Retina (tissue), 1 donor: ENCODE results near the gene ZNF618.

Experiments used
- DNase-seq: peaks from one replicate; pipeline ENCODE4 v3.0.0-alpha.2; 2016

The ZNF618 gene

DNA sequence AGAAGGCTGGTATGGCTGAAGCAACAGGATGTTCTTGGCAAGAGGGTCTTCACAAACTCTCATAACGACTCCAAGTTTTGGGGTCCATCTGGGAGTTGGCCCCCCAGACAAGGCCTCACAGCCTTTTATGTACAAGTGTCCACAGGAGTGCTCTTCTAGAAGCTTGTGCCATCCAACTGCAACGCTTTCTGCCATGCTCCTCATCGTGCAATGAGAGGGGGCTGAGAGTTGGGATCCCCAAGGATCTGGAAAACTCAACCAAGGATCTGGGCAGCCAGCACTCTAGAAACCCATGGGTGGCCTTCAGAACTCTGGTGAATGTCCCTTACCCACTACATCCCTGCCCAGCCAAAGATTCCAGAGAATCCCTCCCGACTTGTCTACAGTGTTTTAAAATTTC lies 210.5 kb downstream of the ZNF618 start:
- DNase-seq = no peak

DNA sequence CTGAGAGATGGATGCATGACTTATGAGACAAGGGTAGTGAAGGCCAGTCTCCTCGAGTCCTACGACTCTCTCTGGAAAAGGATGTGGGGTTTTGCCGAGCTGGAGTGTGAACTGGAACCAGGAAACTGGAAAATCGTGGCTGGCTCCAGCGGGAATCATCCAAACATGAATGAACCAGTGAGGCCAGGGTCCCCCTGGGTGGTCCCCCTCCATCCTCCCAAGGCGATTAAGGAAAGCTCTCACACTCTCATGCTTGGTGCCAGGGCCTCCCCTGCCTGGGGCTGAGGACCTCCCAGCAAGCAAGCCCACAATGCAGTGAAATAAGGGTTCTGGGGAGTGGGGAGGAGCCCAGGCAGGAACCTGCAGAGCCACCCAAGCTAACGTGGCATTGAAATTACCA lies 211.6 kb downstream of the ZNF618 start:
- DNase-seq = no peak

DNA sequence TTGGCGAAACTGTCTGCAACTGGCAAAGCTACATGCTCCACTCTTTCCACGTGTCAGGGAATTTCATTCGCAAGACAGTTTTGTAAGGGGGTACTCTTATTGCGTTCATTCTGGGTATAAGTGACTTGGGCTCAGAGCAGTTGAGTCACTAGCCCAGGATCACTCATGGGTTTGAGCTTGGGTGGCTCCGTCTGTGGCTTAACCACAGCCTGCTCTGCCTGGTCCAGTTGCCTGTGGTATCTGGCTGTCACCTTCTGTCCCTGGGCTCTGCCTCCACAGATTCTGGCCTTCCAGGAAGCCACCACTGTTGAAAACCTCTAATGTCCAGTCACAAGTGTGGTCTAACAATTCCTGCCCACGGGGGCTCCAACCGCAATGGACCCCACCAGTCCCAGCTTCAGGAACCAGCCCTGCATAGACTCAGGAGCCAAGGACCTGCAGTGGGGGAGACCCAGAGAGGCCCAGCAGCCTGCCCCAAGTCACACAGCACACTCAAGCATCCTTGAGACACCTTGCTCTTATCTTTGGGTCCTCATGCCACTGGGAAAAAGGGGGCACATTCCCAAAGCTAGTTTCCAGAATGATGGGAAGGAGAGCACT lies 212.6 kb downstream of the ZNF618 start:
- DNase-seq = no peak

DNA sequence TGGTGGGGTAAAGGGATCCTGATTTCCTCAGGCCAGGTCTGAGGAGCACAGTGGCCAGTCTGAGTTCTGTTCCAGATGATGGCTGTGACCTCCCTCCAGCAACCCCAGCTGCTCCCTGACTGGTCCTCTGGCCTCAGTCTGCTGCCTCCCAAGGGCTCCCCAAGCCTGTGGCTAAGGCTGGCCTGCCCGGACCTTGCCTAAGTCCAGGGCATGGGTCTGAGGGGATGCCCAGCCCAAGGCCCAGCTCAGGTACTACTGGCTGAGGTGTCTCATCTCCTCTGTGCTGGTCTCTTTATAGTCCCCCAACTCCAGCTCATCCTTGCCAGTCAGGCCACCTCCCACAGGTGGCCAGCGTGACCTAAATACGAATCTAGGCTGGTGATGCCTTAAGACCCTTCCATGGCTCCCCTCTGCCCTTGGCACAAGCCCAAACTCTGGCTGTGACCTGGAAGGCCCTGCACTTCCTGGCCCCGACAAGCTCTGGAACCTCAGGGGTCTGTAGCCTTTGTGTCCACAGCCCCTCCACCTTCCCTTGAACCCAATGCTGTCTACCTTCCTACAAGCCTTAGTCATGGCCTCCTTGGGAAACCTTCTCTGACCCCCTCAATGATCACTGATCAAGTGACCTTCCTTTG lies 213.2 kb downstream of the ZNF618 start:
- DNase-seq = no peak

DNA sequence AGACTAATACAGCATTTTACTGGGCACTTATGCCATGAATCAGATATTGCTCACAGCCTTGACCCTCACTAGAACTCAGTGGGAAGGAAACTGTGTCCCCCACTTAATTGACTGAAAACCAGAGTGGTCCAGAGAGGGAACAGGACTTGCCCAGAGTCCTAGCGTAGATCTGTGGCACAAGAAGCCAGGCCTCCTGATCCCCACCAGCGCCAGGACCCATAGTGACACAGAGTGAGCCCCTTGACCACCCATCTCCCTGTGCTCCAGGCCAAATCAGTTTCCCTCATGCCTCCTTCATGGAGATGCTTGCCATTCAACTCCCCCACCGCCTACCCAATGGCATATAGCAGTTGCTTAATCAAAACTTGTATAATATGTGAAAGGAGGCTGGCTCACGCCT lies 214.7 kb downstream of the ZNF618 start:
- no peak for DNase-seq

DNA sequence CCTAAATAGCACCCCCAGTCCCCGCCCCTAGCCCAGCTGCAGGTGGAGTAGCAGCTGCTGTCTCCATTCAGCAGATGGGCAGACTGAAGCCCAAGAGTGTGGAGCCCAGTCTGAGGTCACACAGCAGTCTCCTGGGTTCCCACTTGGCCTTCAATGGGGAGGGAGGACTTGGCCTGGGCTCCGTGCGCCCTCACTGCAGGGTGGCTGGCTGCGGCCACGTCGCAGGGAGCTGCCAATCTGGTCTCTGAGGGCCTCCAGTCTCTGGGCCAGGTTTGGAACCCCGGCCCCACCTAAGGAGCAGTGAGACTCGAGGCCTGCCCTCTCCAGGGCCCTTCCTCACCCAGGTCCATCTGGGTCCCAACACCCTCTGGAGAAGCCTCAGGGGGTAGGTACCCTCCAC lies 215.6 kb downstream of the ZNF618 start:
- no peak for DNase-seq

DNA sequence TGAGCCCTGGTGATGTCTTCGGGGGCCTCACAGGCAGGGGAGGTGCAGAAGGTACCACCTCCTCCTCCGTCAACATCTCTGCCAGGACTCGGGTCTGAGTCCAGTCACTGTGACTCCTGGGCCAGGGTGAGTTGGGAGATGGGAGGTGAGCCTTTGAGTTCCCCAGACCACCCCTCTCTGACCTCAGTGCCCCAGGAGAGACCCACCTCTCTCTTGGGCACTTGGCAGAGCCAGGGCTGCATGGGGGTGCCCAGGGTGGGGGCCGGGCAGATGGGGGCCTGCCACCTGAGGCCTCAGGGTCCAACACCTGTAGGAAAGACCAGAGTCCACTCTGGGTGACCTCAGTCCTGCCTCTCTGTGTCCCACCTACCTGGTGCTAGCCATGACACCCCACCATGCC lies 216.2 kb downstream of the ZNF618 start:
- no peak for DNase-seq

DNA sequence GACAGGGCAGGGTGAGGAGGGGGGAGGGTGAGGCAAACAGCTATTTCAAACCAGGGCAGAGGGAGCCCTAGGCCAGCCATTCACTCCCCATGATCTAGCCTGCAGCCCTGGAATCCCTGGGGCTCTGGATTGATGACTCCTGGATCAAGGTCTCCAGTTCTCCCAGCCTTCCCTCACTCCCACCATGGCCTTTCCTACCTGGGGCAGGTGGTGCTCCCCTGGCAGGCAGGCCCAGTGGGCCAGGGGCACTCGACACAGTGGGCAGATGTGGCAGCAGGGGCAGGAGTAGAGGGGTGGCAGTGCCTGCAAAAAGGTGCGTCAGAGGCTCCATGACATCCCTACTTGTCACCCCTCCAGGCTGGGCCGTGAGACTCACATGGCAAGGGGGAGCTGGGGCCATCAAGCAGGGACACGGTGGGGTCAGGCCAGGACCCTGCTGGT lies 216.9 kb downstream of the ZNF618 start:
- no peak for DNase-seq

DNA sequence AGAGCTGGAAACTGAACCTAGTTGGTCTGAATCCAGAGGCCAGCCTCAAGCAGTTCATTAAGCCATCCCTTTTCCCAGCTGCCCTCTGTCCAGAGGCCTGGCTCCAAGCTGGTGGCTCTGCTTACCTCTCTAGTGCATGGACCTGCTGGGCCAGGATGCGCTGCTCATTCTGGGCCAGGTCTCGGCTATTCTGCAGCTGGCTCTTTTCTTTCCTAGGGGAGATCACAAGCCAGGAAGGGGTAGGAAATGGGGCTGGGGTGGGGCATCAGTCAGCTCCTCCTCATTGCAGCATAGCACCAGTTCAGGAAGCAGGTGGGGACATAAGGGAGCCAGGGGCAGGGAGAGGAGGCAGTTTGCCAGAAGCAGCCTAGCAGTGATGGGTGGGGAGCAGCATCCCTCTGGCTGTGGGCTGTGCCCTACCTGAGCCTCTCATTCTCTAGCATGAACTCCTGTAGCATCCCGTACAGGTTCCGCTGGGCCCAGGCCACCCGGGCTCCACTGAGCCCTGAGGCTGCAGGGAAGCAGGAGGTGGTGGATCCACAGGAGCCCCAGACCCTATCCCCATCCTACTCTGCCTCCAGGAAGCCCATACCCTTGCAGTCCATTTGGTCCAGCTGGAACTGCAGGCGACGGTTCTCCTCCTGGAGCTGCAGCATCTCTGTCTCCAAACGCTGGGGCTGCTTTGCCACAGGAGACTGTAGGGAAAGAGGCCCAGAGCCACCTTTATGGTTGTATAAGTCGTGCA lies 217.8 kb downstream of the ZNF618 start:
- no peak for DNase-seq

DNA sequence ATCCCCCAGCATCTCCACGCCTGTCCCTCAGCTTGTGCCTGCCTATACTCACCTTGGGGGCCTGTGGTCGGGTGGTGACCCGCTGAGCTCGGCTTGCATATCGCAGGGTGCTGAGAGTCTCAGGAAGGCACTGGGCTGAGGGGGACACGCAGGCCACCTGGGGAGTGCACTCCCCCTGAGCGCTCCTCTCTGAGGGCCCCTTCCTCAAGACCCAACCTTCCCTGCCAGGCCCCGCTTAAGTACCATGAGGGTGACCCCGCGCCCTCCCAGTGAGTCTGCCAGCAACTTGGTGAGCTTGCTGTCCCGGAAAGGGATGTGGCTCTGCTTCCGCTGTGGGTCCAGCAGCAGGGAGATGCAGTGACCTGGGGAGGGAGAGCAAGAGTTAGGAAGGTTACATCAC lies 218.9 kb downstream of the ZNF618 start:
- no peak for DNase-seq

DNA sequence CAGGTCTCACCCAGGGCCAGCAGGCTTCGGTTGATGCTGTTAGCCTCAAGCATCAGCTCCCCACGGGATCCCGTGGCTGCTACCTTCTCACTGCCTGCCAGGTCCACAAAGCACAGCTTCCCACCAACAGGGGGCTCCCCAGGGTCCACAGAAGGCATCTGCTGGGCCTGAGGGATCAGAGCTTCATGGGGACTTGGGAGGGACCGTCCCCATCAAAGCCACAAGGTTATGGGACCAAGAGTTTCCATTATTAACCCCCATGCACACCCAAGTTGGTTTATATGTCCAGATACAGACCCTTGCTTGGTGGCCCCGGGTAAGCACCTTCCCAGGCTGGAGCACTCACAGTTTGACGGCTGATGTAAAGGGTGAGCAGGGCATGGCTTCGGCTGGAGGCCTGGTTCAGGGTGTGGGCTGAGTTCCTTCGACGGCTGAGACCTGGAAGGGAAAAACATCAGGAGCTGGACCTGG lies 220.0 kb downstream of the ZNF618 start:
- no peak for DNase-seq

DNA sequence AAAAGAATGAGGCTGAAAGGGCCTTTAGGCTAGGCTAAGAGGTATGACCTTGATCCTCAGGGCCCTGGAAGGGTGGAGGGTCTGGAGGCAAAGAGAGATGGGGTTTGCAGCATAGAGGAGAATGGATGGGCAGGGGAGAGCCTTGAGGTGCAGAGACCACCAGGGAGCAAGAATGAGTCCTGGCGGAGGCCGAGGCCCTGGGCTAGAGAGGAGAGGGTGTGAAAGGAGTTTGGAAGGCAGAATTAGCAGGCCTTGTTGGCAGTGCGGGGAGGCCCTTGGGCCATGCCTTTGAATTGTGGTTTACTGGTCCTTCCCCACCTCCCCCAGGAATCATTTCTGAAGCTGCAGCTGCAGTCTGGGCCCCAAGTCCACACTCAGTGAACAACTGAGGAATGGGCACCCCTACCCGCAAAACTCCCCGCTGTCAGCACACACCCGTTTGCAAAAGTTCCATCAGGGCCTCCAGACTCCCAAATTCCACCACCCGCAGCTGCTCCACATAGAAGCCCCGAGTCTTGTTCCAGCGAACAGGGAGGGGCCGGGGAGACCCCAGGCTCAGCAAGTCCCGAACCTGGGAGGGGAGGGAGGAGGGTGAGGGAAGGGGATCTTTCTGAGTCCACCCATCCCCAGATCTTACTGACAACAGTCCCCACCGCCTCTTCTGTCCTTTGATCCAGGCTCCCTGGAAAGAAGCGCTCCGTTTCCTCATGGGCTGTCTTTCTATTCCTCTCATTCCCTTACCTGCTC lies 220.9 kb downstream of the ZNF618 start:
- DNase-seq = no peak

DNA sequence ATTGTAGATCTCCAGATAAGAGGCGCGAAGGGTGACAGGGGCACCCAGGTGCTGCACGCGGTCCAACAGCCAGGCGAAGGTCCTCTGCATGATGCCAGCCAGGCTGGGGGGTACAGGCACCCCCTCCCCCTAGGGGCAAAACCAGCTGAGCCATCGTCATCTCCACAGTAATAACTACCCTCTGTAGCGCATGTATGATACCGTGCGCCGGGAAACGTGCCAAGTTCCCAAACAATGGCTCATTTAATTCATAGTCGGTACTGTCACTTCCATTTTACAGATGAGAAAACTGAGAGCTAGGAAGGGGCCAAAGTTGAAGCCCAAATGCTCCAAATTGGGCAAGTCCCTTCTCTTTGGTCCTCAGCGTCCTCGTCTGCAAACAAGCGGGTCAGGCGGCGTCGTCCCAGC lies 221.5 kb downstream of the ZNF618 start:
- no peak for DNase-seq

DNA sequence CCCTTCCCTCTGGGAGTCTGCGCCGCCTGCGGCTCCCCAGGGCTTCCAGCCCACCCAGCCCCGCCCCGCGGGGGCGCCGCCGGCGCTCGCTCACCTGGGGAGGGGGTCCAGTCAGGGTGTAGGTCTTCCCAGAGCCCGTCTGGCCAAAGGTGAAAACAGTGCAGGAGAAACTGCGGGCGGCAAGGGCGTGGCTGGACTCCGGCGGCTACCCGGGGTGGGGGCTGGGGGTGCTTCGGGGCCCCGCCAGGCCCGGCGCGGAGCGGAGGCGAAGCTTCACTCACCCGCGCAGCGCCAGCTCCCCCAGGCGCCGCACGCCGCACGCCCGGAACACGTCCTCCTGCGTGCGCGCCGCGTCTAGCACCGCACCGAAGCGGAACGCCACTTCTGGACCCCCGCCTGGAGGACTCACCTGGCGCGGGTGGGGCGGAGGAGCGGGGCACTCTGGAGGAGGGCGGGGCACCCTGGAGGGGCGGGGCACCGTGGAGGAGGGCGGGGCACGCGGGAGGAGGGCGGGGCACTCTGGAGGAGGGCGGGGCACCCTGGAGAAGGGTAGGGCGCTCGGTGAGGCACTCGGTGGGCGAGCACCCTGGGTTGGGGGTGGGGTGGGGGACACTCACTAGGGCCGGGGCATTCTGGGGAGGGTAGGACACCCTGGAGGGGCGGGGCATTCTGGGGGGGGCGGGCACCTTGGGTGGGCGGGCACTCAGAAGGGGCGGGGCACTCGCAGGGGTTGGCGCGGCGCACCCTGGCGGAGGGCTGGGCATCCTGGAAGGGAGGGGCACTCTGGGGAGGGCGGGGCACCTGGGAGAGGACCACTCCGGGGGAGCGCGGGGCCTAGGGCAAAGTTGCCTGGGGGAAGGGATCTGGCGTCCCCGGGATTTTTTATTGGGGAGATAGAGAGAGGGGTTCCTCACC lies 222.2 kb downstream of the ZNF618 start:
- DNase-seq = peak; percentile 53

DNA sequence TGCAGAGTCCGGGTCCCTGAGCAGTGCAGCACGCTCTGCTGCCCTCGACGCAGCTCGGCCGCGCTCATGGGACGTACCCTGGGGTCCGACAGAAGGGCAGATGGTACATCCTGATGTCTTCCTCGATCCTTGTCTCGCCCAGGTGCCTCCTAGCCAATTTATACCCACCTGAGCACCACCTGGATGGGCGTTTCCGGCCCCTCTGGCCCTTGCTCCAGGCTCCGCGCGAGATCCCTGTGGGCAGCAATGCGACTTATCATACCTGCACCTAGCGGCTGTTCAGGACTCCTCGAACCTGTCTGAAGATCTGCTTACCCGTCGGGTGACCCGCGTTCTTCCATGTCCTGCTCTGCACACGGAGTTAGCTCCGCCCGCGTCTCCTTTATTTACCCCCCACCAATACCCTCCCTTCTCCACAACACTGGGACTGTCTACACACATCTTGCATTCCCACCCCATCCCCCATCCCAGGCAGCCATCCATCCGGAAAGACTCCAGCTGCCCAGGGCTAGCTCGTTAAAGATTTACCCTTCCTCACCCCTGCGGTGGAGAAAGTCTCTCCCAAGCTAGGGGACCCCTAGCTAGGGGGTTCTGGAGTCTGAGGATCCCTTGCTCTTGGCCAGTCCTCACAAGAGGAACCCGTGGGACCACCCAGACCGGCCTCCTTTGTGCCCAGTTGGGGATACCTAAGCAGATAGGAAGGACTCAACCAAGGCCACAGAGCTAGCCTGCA lies 223.0 kb downstream of the ZNF618 start, which contains the start of gene KIF12:
TSS of gene KIF12 (minus strand) at position 357 of the 733 bp plus-strand sequence. CDS start at position 341, 16 bp downstream.
- peak; percentile 90 for DNase-seq

DNA sequence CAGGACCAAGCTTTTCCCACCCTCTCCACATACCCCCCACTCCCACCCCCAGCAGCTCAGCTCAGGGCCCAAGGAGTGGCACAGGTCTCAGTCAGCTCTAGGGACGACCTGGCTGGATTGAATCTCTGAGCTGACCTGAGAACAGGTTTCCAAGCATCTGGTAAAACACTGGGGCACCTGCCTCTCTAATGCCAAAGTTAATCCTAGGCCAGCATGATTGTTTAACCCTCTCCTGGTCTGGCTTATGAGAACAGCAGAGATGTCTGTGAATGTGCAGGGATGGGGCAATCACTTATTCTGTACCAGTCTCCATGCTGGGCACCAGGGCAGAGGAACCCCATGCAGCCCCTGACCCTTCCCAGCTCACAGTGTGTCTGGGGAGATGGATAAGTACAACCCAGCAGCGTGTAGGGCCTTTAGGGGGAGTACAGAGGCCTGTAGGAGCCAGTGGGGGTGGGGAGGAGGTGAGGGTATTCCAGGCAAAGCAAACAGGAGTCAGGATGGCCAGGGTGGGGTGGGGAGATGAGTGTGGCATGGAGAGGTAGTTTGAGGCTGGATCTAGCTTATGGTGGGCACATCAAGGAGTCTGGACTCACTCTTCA lies 223.7 kb downstream of the ZNF618 start:
- no peak for DNase-seq

DNA sequence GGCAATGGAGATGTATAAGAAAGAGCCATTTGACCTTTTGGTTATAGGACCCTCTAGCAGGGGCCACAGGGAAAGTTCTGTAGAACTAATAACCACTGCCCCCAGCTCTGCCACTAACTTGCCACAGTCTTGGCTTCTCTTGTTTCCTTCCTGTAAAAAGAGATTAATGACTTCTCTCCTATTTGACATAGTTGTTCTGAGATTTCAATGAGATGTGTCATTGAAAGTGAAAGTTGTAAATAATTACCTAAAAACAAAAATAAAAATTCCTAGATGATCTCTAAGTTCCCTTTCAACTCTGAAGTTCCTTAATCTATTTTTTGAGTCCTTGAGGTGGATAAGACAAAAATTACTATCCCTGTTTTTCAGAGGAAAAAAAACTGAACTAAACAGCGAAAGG lies 224.4 kb downstream of the ZNF618 start:
- DNase-seq = no peak

DNA sequence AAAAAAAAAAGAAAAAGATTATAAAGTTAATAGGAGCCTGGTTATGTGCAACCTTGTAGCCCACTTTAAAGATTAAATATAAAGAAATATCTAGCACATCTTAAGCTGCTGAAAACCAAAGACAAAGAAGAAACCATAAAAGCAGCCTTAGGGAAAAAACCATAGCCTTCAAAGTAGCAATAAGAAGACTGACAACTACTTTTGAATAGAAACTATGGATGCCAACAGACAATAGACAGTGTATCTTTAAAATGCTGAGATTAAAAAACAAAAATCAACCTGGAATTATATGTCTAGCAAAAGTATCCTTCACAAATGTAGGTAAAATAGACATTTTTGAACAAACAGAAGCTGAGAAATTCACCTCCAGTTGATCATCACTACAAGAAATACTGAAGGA lies 226.4 kb downstream of the ZNF618 start:
- no peak for DNase-seq

DNA sequence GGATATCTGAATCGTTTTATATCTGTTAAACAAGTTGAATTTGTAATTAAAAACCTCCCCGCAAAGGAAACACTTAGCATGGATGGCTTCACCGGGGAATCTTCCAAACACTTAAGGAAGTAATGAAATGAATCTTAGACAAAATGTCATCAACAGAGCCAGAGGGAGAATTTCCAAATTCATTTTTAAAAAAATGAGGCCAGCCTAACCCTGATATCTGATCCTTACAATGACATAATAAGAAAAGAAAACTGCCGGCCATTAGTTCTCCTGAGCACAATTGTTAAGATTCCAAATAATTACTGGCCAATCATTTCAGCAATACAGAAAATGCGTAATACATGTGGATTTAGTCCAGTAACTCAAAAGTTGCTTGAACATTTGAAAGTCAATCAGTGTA lies 229.1 kb downstream of the ZNF618 start:
- DNase-seq = no peak
